Lower lobe of right lung (tissue), 2 donors: ENCODE results near the gene PKD2L2. TPM values are rescaled to one million over a fixed set of nuclear protein-coding genes. Genes with fewer than 3 reads are reported as not detected.

Experiments
- ATAC-seq, 2 donors: fragments of 200-7000 bp; cut with Tn5 transposase; one replicate each; pipeline ENCODE4 v1.9.1; 2020 to 2022; ENCODE audit warnings: mild to moderate bottlenecking in 2 of 2, moderate library complexity in 2 of 2
- DNase-seq: peaks from one replicate; pipeline ENCODE4 v3.0.0-alpha.2; 2020
- H3K27ac ChIP-seq: fragments of 200-600 bp; one replicate; pipeline ENCODE4 v1.8.0; 2022
- H3K27me3 ChIP-seq: fragments of 200-600 bp; one replicate; pipeline ENCODE4 v1.8.0; 2022; ENCODE audit warnings: low read depth
- H3K36me3 ChIP-seq: fragments of 200-600 bp; one replicate; pipeline ENCODE4 v1.8.0; 2022; ENCODE audit warnings: mild to moderate bottlenecking
- H3K4me1 ChIP-seq: fragments of 200-600 bp; one replicate; pipeline ENCODE4 v1.8.0; 2022
- H3K4me3 ChIP-seq: fragments of 200-600 bp; one replicate; pipeline ENCODE4 v1.8.0; 2022; ENCODE audit warnings: mild to moderate bottlenecking
- H3K9me3 ChIP-seq: fragments of 200-600 bp; one replicate; pipeline ENCODE4 v1.8.0; 2022
- CTCF ChIP-seq: fragments of 200-600 bp; IDR thresholded peaks from one replicate; pipeline ENCODE4 v1.8.0; 2022; ENCODE audit warnings: antibody characterized with exemption, mild to moderate bottlenecking
- intact Hi-C: fragments of 100-400 bp; cut with DNase I; formaldehyde crosslinking; loops from one replicate; pipeline ENCODE4 v1.11.0; 2022
- total RNA-seq: library from RNA; stranded (reverse); fragmentation: NEBNext Ultra II Directional; extraction: Animal tissue kit (Norgen Biotek cat#: 25700); gene quantifications from one replicate; pipeline ENCODE4 v1.2.1, GENCODE V29; 2021
- donor health status: DM: no; HTN: yes; CAD: no; lungs with severe emphysema.

PKD2L2 gene
- total RNA-seq, 1 donor from 2014 or later, result not detected

GRCh38 chr5:137876101-137876500, 13.2 kb upstream of the PKD2L2 start:
- DNase-seq (no peak), ATAC-seq (no peak)
- no peaks in the 10 kb centered on the region for H3K27me3 ChIP-seq
- intact Hi-C loops, result no loop called here
- H3K27ac ChIP-seq, result no peak overlapping the region
- no peaks in the 10 kb centered on the region for H3K9me3 ChIP-seq
- no peak for TF ChIP-seq CTCF
- H3K36me3 ChIP-seq, result no peaks in the 10 kb centered on the region
- H3K4me3 ChIP-seq, result no peak overlapping the region
- H3K4me1 ChIP-seq, result no peaks in the 10 kb centered on the region

GRCh38 chr5:137880313-137880712, 8.9 kb upstream of the PKD2L2 start:
- Histone ChIP-seq H3K27ac (no peak overlapping the region), H3K36me3 (no peaks in the 10 kb centered on the region), H3K27me3 (no peaks in the 10 kb centered on the region), H3K4me1 (no peaks in the 10 kb centered on the region), H3K9me3 (no peaks in the 10 kb centered on the region), H3K4me3 (no peak overlapping the region)
- intact Hi-C loops, result no loop called here
- no peak for ATAC-seq
- TF ChIP-seq CTCF, result no peak
- no peak for DNase-seq

- Histone ChIP-seq H3K4me1 (no peaks in the 10 kb centered on the region), H3K4me3 (no peak overlapping the region), H3K27me3 (peaks cover 5% of the 10 kb centered on the region), H3K36me3 (no peaks in the 10 kb centered on the region), H3K9me3 (no peaks in the 10 kb centered on the region), H3K27ac (no peak overlapping the region)
- ATAC-seq (no peak), DNase-seq (no peak)
- no peak for TF ChIP-seq CTCF
- intact Hi-C loops, result no loop called here
Observed at GRCh38 chr5:137887831-137888230, 1.4 kb upstream of the PKD2L2 start.

GRCh38 chr5:137888466-137888862, 793 bp upstream of the PKD2L2 start:
- DNase-seq, result no peak
- Histone ChIP-seq H3K27me3 (peaks cover 5% of the 10 kb centered on the region), H3K36me3 (no peaks in the 10 kb centered on the region), H3K4me1 (no peaks in the 10 kb centered on the region), H3K4me3 (peak overlapping the region; percentile 55), H3K9me3 (no peaks in the 10 kb centered on the region), H3K27ac (peak overlapping the region; percentile 79)
- intact Hi-C loops, result no loop called here
- no peak for ATAC-seq
- no peak for TF ChIP-seq CTCF

GRCh38 chr5:137890845-137891244, 1.6 kb downstream of the PKD2L2 start:
- Histone ChIP-seq H3K27ac (no peak overlapping the region), H3K4me3 (no peak overlapping the region), H3K4me1 (no peaks in the 10 kb centered on the region), H3K36me3 (no peaks in the 10 kb centered on the region), H3K9me3 (no peaks in the 10 kb centered on the region), H3K27me3 (peaks cover 5% of the 10 kb centered on the region)
- TF ChIP-seq CTCF, result no peak
- DNase-seq (no peak), ATAC-seq (no peak)
- intact Hi-C loops, result no loop called here

GRCh38 chr5:137891849-137892248, 2.6 kb downstream of the PKD2L2 start:
- Histone ChIP-seq H3K27ac (no peak overlapping the region), H3K9me3 (no peaks in the 10 kb centered on the region), H3K27me3 (peaks cover 5% of the 10 kb centered on the region), H3K36me3 (no peaks in the 10 kb centered on the region), H3K4me3 (no peak overlapping the region), H3K4me1 (no peaks in the 10 kb centered on the region)
- ATAC-seq (no peak), DNase-seq (no peak)
- intact Hi-C loops, result no loop called here
- no peak for TF ChIP-seq CTCF
